ENCODE results near the gene SRPRA. TPM values are rescaled to one million over a fixed set of nuclear protein-coding genes. Genes with fewer than 3 reads are reported as not detected.

SRPRA gene
- polyA plus RNA-seq, 1 donor from 2014 or later, result 24.9 TPM

DNA sequence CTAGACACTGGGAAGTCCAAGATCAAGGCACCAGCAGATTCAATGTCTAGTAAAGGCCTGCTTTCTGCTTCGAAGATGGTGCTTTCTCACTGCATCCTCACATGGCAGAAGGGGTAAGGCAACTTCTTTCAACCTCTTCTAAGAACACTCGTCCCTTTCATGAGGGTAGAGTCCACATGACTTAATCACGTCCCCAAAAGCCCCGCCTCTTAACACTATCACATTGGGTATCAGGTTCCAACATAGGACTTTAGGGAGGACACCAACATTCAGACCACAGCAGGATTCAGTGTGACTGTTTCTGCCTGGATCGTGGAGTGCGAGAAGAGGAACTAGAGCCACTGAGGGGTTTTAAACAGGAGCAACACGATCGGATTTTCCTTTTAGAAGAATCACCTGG lies 10.5 kb upstream of the SRPRA start:
- no peak overlapping the region for H3K4me2 ChIP-seq (ENCODE audit: low read length)

DNA sequence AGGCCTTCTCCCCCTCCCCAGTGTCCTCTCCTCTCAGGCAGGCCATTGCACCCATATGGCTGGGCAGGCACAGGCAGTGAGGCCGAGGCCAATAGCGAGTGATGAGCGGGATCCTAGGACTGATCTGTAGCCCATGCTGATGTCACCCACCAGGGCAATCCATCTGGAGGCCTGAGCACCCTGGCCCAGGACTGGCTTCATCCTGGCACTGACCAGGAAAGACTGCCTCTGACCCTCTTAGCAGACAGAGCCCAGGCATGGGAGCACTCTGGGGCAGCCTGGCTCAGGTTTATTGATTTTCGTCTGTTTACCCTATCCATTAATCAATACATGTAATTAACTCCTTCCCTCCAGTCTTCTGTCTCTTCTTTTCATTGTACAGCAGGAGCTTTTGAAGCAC lies 9.1 kb upstream of the SRPRA start:
- H3K36me3 ChIP-seq (ENCODE audit: insufficient read depth, low read length), result no peaks in the 10 kb centered on the region
- H3K9me2 ChIP-seq (ENCODE audit: insufficient read depth, low read length), result no peaks in the 10 kb centered on the region
- H2AFZ ChIP-seq (ENCODE audit: low read depth, low read length), result no peak overlapping the region
- H3K9me3 ChIP-seq (ENCODE audit: low read length), result no peaks in the 10 kb centered on the region
- H3K27me3 ChIP-seq (ENCODE audit: insufficient read depth, low read depth, low read length), result no peaks in the 10 kb centered on the region
- H3K9ac ChIP-seq (ENCODE audit: low read length), result no peak overlapping the region
- no peak for TF ChIP-seq EP300 (conservative IDR thresholded peaks at IDR 0.05; ENCODE audit: poor library complexity, severe bottlenecking)
- TF ChIP-seq, protein P1, sequence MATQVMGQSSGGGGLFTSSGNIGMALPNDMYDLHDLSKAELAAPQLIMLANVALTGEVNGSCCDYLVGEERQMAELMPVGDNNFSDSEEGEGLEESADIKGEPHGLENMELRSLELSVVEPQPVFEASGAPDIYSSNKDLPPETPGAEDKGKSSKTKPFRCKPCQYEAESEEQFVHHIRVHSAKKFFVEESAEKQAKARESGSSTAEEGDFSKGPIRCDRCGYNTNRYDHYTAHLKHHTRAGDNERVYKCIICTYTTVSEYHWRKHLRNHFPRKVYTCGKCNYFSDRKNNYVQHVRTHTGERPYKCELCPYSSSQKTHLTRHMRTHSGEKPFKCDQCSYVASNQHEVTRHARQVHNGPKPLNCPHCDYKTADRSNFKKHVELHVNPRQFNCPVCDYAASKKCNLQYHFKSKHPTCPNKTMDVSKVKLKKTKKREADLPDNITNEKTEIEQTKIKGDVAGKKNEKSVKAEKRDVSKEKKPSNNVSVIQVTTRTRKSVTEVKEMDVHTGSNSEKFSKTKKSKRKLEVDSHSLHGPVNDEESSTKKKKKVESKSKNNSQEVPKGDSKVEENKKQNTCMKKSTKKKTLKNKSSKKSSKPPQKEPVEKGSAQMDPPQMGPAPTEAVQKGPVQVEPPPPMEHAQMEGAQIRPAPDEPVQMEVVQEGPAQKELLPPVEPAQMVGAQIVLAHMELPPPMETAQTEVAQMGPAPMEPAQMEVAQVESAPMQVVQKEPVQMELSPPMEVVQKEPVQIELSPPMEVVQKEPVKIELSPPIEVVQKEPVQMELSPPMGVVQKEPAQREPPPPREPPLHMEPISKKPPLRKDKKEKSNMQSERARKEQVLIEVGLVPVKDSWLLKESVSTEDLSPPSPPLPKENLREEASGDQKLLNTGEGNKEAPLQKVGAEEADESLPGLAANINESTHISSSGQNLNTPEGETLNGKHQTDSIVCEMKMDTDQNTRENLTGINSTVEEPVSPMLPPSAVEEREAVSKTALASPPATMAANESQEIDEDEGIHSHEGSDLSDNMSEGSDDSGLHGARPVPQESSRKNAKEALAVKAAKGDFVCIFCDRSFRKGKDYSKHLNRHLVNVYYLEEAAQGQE (IDR thresholded peaks at IDR 0.05; ENCODE audit: borderline replicate concordance), result no peak
- no peak for TF ChIP-seq RAD21 (conservative IDR thresholded peaks at IDR 0.05)
- TF ChIP-seq POLR2AphosphoS5 (IDR thresholded peaks at IDR 0.05), result no peak
- no peak for TF ChIP-seq SMC3 (conservative IDR thresholded peaks at IDR 0.05; ENCODE audit: poor library complexity)
- no peak for TF ChIP-seq EZH2 (IDR thresholded peaks at IDR 0.05; ENCODE audit: borderline replicate concordance, insufficient read depth, low read length, poor library complexity, severe bottlenecking)
- TF ChIP-seq TAF1 (IDR thresholded peaks at IDR 0.05; ENCODE audit: low read depth), result no peak
- TF ChIP-seq MXI1 (conservative IDR thresholded peaks at IDR 0.05; ENCODE audit: poor library complexity, severe bottlenecking), result no peak
- TF ChIP-seq, protein P2, sequence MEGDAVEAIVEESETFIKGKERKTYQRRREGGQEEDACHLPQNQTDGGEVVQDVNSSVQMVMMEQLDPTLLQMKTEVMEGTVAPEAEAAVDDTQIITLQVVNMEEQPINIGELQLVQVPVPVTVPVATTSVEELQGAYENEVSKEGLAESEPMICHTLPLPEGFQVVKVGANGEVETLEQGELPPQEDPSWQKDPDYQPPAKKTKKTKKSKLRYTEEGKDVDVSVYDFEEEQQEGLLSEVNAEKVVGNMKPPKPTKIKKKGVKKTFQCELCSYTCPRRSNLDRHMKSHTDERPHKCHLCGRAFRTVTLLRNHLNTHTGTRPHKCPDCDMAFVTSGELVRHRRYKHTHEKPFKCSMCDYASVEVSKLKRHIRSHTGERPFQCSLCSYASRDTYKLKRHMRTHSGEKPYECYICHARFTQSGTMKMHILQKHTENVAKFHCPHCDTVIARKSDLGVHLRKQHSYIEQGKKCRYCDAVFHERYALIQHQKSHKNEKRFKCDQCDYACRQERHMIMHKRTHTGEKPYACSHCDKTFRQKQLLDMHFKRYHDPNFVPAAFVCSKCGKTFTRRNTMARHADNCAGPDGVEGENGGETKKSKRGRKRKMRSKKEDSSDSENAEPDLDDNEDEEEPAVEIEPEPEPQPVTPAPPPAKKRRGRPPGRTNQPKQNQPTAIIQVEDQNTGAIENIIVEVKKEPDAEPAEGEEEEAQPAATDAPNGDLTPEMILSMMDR (IDR thresholded peaks at IDR 0.05; ENCODE audit: poor library complexity, severe bottlenecking), result no peak
- no peak overlapping the region for H3K4me3 ChIP-seq (ENCODE audit: low read length)
- no peak overlapping the region for H3K27ac ChIP-seq (ENCODE audit: low read length)
- H3K4me2 ChIP-seq (ENCODE audit: low read length), result no peak overlapping the region
- no peaks in the 10 kb centered on the region for H3F3A ChIP-seq (ENCODE audit: insufficient read depth, low read length, poor library complexity, severe bottlenecking)
- no peaks in the 10 kb centered on the region for H3K79me2 ChIP-seq (replicated peaks; ENCODE audit: insufficient read depth, low read length)
- H4K20me1 ChIP-seq (ENCODE audit: insufficient read depth), result no peaks in the 10 kb centered on the region

More for the DNA sequence above, 10.5 kb upstream of the SRPRA start:
- H3K9me3 ChIP-seq (ENCODE audit: low read length), result no peaks in the 10 kb centered on the region
- TF ChIP-seq, protein P2 (IDR thresholded peaks at IDR 0.05; ENCODE audit: poor library complexity, severe bottlenecking), result no peak
- TF ChIP-seq, protein P1 (IDR thresholded peaks at IDR 0.05; ENCODE audit: borderline replicate concordance), result no peak
- no peak for TF ChIP-seq EZH2 (IDR thresholded peaks at IDR 0.05; ENCODE audit: borderline replicate concordance, insufficient read depth, low read length, poor library complexity, severe bottlenecking)
- H3K9me2 ChIP-seq (ENCODE audit: insufficient read depth, low read length), result no peaks in the 10 kb centered on the region
- no peaks in the 10 kb centered on the region for H3F3A ChIP-seq (ENCODE audit: insufficient read depth, low read length, poor library complexity, severe bottlenecking)
- H4K20me1 ChIP-seq (ENCODE audit: insufficient read depth), result no peaks in the 10 kb centered on the region
- no peaks in the 10 kb centered on the region for H3K27me3 ChIP-seq (ENCODE audit: insufficient read depth, low read depth, low read length)
- no peaks in the 10 kb centered on the region for H3K79me2 ChIP-seq (replicated peaks; ENCODE audit: insufficient read depth, low read length)
- H3K36me3 ChIP-seq (ENCODE audit: insufficient read depth, low read length), result no peaks in the 10 kb centered on the region
- no peak overlapping the region for H3K9ac ChIP-seq (ENCODE audit: low read length)
- no peak overlapping the region for H3K4me3 ChIP-seq (ENCODE audit: low read length)
- no peak overlapping the region for H3K27ac ChIP-seq (ENCODE audit: low read length)
- no peak overlapping the region for H2AFZ ChIP-seq (ENCODE audit: low read depth, low read length)
